LNCAP (cell line): ENCODE data around the gene VPS50.

Experiments
- CTCF ChIP-seq: fragments of 450-650 bp; IDR thresholded peaks from 2 replicates; pipeline ENCODE4 v1.5.1; 2017; ENCODE audit warnings: mild to moderate bottlenecking

The VPS50 gene

GRCh38 chr7:93315896-93316295, 83.7 kb downstream of the VPS50 start:
- no peak for TF ChIP-seq CTCF

GRCh38 chr7:93316730-93317129, 84.6 kb downstream of the VPS50 start:
- no peak for TF ChIP-seq CTCF

DNA sequence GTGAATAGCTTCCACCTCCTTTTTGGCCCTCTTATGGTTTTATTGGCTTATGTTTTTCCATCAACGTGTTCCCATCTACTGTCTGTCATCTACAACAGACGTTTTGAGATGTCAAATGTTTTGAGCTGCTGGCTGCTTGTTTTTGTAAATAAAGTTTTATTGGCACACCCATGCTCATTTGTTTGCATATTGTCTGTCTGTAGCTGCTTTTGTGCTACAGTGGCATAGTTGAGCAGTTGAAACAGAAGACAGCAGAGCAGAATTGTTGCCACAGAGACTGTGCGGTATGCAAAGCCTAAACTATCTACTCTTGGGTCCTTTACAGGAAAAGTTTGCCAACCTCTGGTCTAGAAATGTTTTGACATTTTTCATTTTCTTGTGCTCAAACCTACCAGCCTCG, 88.7 kb downstream of the VPS50 start:
- no peak for TF ChIP-seq CTCF

DNA sequence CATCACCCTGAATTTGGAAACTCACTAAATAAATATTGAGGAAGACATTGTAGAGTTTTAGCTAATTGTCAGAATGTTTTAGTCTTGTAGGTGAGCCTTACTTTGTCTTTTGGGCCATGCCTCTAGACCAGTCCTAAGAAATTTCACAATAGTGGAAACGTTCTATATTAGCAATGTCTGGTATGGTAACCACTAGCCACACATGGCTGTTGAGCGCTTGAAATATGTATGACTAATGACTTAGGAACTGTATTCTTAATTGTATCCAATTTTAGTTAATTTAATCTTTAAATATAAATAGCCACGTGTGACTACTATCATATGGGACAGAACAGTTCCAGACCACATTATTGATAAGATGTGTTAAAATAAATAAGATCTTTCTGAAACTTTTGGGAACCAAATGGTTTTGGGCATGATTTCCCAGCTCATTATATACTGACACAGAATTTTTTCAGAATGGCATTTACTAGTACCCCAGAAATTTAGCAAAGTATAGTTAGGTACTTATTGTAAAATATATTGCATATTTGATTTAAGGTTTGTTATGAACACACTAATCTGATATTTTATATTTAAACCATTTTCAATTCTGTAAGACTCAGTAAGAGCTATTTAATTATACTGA, 95.0 kb downstream of the VPS50 start:
- no peak for TF ChIP-seq CTCF

- TF ChIP-seq CTCF, result no peak
These were observed 99.5 kb downstream of the VPS50 start for GRCh38 chr7:93331706-93332105.

GRCh38 chr7:93332172-93332571, 100.0 kb downstream of the VPS50 start:
- TF ChIP-seq CTCF, result no peak

- TF ChIP-seq CTCF, result no peak
These were observed 104.9 kb downstream of the VPS50 start for GRCh38 chr7:93337052-93337451.

DNA sequence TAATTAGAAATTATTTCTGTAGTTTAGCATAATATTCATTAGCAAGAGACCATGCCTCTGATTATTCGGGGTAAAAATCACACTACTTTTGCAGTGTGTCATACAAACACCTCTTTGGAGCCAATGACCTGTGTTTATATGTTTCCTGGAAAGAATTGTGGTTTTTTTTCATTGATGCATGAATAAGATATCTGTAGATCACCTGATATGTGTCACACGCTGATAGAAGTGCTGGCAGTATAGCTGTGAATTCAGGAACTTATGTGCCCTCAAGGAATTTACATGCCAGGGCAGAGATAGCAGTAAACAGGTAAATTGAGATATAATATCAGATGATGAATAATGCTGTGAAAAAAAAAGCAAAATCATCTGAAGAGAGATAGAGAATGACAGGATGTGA, 118.2 kb downstream of the VPS50 start:
- no peak for TF ChIP-seq CTCF
